Measurements from ENCODE around the gene SIMC1.

The SIMC1 gene

DNA sequence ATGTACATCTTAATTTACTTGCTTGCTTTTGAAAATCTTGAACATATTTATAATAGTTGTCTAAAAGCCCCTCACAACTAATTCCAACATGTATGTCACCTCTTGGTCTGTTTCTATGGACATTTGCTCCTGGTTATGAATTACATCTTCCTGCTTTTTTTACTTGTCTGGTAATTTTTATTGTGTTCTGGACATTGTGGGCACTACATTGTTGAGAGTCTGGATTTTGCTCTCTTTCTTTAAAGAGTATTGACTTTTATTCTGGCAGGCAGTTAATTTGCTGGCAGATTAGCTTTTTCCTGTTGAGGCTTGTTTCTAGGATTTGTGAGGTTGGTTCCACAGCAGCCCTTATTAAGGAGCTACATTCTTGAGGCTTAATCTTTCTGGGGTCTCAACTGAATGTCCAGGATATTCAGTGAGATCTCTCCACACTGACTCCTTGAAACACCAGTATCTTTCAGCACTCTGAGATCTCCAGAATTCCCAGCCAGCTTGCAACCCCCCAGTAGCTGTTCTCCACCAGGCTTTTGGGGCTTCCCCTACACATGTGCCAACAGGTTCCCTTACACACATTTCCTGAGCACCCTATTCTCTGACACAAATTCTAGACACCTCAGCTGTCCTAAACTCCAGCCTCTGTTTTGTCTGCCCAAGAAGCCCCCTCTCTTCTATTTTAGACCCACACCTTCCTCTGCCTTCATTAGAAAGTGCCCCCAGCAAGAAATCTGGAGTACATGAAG is 96.0 kb downstream of the SIMC1 start:
- Histone ChIP-seq H3K4me1 (ENCODE audit: control insufficient read depth, insufficient read depth, low read length) (no peaks in the 10 kb centered on the region), H3K36me3 (ENCODE audit: insufficient read depth, low read length) (peaks cover 3% of the 10 kb centered on the region), H3K4me2 (ENCODE audit: low read length) (no peak overlapping the region), H3K9me3 (replicated peaks; ENCODE audit: low read length) (no peaks in the 10 kb centered on the region), H3K27me3 (ENCODE audit: control insufficient read depth, insufficient read depth, low read length) (no peaks in the 10 kb centered on the region), H3K9ac (ENCODE audit: low read depth, low read length) (no peak overlapping the region), H3K4me3 (ENCODE audit: low read length) (no peak overlapping the region)

DNA sequence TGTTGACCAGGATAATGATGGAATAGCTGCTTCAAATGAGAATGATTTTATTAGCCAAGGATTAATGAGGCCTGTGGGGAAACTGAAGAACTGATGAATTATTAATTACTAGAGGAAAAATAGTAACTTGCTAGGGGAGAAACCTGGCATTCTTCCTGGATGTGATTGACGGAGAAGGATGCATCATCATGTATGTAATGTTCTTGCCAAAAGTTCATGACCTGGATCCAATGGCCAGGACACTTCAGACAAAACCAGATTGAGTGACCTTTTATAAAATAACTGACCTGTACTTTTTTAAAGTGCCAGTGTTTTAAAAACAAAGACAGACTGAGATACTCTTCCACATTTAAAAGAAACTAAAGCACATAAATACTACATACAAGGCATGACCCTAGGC is 99.7 kb downstream of the SIMC1 start:
- no peak overlapping the region for H3K4me3 ChIP-seq (ENCODE audit: low read length)
- peaks cover 3% of the 10 kb centered on the region for H3K36me3 ChIP-seq (ENCODE audit: insufficient read depth, low read length)
- no peaks in the 10 kb centered on the region for H3K9me3 ChIP-seq (replicated peaks; ENCODE audit: low read length)
- no peak overlapping the region for H3K9ac ChIP-seq (ENCODE audit: low read depth, low read length)
- H3K27me3 ChIP-seq (ENCODE audit: control insufficient read depth, insufficient read depth, low read length), result no peaks in the 10 kb centered on the region
- no peaks in the 10 kb centered on the region for H3K4me1 ChIP-seq (ENCODE audit: control insufficient read depth, insufficient read depth, low read length)
- no peak overlapping the region for H3K4me2 ChIP-seq (ENCODE audit: low read length)

DNA sequence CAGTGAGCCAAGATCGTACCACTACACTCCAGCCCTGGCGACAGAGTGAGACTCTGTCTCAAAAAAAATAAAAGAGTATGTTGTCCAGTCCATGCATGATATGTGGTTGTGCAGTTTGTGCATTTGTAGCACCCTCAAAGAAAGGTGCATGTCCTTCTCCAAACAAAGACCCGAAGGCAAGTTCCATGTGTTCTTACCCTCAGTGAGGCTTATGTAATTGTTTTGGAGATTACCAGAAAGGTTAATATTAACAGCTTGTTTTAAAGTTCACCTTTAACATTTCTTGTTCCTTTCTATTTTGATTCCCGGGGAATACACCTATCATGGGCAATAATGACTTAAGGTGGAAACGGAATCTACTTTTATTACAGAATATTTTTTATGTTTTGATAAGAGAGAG is 101.1 kb downstream of the SIMC1 start:
- no peak overlapping the region for H3K4me2 ChIP-seq (ENCODE audit: low read length)
- no peaks in the 10 kb centered on the region for H3K9me3 ChIP-seq (replicated peaks; ENCODE audit: low read length)
- no peaks in the 10 kb centered on the region for H3K4me1 ChIP-seq (ENCODE audit: control insufficient read depth, insufficient read depth, low read length)
- H3K27me3 ChIP-seq (ENCODE audit: control insufficient read depth, insufficient read depth, low read length), result no peaks in the 10 kb centered on the region
- no peak overlapping the region for H3K4me3 ChIP-seq (ENCODE audit: low read length)
- H3K36me3 ChIP-seq (ENCODE audit: insufficient read depth, low read length), result peaks cover 6% of the 10 kb centered on the region
- H3K9ac ChIP-seq (ENCODE audit: low read depth, low read length), result no peak overlapping the region

GRCh38 chr5:176341325-176342157 is 103.3 kb downstream of the SIMC1 start:
- Histone ChIP-seq H3K27me3 (ENCODE audit: control insufficient read depth, insufficient read depth, low read length) (no peaks in the 10 kb centered on the region), H3K9ac (ENCODE audit: low read depth, low read length) (no peak overlapping the region), H3K4me2 (ENCODE audit: low read length) (no peak overlapping the region), H3K9me3 (replicated peaks; ENCODE audit: low read length) (no peaks in the 10 kb centered on the region), H3K4me1 (ENCODE audit: control insufficient read depth, insufficient read depth, low read length) (no peaks in the 10 kb centered on the region), H3K36me3 (ENCODE audit: insufficient read depth, low read length) (peaks cover 27% of the 10 kb centered on the region), H3K4me3 (ENCODE audit: low read length) (no peak overlapping the region)

DNA sequence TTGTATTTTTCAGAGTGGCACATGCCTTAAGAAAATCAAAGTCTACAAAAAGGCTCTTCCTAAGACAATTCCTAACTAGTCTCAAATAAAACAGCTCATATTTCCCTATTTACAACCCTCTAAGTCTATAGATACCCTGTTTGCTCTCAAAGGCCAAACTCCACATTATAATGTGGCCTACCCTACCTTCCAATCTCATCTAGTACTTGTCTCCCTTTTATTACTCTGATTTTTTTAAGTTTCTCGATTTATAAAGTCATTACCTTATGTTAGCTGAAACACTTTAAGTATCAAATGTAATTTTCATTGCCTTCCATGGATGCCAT is 103.9 kb downstream of the SIMC1 start:
- no peak overlapping the region for H3K4me2 ChIP-seq (ENCODE audit: low read length)
- H3K36me3 ChIP-seq (ENCODE audit: insufficient read depth, low read length), result peaks cover 29% of the 10 kb centered on the region
- H3K9ac ChIP-seq (ENCODE audit: low read depth, low read length), result no peak overlapping the region
- no peak overlapping the region for H3K4me3 ChIP-seq (ENCODE audit: low read length)
- no peaks in the 10 kb centered on the region for H3K9me3 ChIP-seq (replicated peaks; ENCODE audit: low read length)
- H3K4me1 ChIP-seq (ENCODE audit: control insufficient read depth, insufficient read depth, low read length), result no peaks in the 10 kb centered on the region
- H3K27me3 ChIP-seq (ENCODE audit: control insufficient read depth, insufficient read depth, low read length), result no peaks in the 10 kb centered on the region

GRCh38 chr5:176342766-176343458 is 104.7 kb downstream of the SIMC1 start:
- Histone ChIP-seq H3K27me3 (ENCODE audit: control insufficient read depth, insufficient read depth, low read length) (no peaks in the 10 kb centered on the region), H3K9ac (ENCODE audit: low read depth, low read length) (no peak overlapping the region), H3K4me3 (ENCODE audit: low read length) (no peak overlapping the region), H3K36me3 (ENCODE audit: insufficient read depth, low read length) (peaks cover 37% of the 10 kb centered on the region), H3K4me2 (ENCODE audit: low read length) (no peak overlapping the region), H3K4me1 (ENCODE audit: control insufficient read depth, insufficient read depth, low read length) (no peaks in the 10 kb centered on the region), H3K9me3 (replicated peaks; ENCODE audit: low read length) (no peaks in the 10 kb centered on the region)

DNA sequence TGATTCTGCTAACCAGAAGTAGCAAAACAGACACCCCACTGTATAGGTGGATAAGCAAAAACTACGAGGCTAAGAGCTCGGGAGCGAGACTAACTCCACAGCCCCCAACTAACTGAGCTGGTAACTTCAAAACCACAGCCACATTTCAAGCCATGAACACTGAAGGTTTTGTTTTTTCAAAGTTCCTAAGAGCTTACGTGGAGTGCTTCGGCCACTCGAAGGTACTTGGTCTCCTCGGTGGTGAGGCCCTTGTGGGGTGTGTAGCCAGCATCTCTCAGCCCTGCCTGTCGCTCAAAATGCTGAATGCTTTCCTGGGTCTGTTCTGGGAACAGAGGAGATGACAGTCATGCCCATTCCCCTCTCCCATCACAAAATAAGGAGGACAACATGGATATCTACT is 112.2 kb downstream of the SIMC1 start:
- Histone ChIP-seq H3K4me2 (ENCODE audit: low read length) (no peak overlapping the region), H3K36me3 (ENCODE audit: insufficient read depth, low read length) (peaks cover 82% of the 10 kb centered on the region)

DNA sequence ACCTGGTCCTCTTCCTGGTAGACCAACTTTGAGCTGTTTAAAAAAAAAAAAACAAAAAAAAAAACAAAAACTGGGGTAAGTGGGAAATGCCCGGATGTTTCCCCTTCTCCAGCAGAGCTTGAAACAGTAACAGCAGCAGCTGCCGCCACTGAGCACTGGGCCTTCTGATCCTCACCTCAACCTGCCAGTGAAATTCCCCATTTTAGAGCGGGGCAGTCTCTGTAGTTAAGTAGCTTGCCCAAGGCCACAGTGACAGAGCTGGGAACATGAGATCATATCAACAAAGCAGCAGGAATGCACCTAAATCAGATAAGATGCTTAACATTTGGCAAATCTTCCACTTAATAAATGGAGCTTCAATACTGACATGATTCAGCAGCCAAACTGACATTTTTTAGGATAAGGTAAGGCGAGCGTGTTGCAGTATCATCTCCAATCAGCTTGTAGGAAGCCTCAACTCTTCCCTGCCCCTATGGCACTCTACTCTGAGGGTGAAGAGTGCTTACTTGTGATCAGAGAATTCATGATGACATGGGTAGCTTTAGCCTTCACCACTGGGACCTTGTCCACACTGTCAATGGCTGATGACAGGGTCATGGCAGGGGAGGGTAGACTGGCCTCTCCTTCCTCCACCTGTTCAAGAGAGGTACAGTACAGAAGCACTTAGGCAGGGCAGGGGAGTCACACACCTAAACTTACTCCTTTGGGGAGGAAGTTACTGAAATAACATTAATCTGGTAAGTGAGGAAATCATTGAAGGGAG is 114.1 kb downstream of the SIMC1 start:
- no peaks in the 10 kb centered on the region for H3K9me3 ChIP-seq (replicated peaks; ENCODE audit: low read length)
- H3K4me3 ChIP-seq (ENCODE audit: low read length), result no peak overlapping the region
- peaks cover 78% of the 10 kb centered on the region for H3K36me3 ChIP-seq (ENCODE audit: insufficient read depth, low read length)
- H3K9ac ChIP-seq (ENCODE audit: low read depth, low read length), result no peak overlapping the region
- no peaks in the 10 kb centered on the region for H3K4me1 ChIP-seq (ENCODE audit: control insufficient read depth, insufficient read depth, low read length)
- no peak overlapping the region for H3K4me2 ChIP-seq (ENCODE audit: low read length)
- no peaks in the 10 kb centered on the region for H3K27me3 ChIP-seq (ENCODE audit: control insufficient read depth, insufficient read depth, low read length)

More for the DNA sequence above, 112.2 kb downstream of the SIMC1 start:
- H3K4me3 ChIP-seq (ENCODE audit: low read length), result no peak overlapping the region
- H3K9me3 ChIP-seq (replicated peaks; ENCODE audit: low read length), result no peaks in the 10 kb centered on the region
- no peaks in the 10 kb centered on the region for H3K27me3 ChIP-seq (ENCODE audit: control insufficient read depth, insufficient read depth, low read length)
- H3K4me1 ChIP-seq (ENCODE audit: control insufficient read depth, insufficient read depth, low read length), result no peaks in the 10 kb centered on the region
- H3K9ac ChIP-seq (ENCODE audit: low read depth, low read length), result no peak overlapping the region

GRCh38 chr5:176353533-176353932 is 115.3 kb downstream of the SIMC1 start:
- no peak overlapping the region for H3K4me3 ChIP-seq (ENCODE audit: low read length)
- no peaks in the 10 kb centered on the region for H3K27me3 ChIP-seq (ENCODE audit: control insufficient read depth, insufficient read depth, low read length)
- no peaks in the 10 kb centered on the region for H3K4me1 ChIP-seq (ENCODE audit: control insufficient read depth, insufficient read depth, low read length)
- H3K36me3 ChIP-seq (ENCODE audit: insufficient read depth, low read length), result peaks cover 70% of the 10 kb centered on the region
- no peak overlapping the region for H3K4me2 ChIP-seq (ENCODE audit: low read length)
- H3K9me3 ChIP-seq (replicated peaks; ENCODE audit: low read length), result no peaks in the 10 kb centered on the region
- H3K9ac ChIP-seq (ENCODE audit: low read depth, low read length), result no peak overlapping the region

DNA sequence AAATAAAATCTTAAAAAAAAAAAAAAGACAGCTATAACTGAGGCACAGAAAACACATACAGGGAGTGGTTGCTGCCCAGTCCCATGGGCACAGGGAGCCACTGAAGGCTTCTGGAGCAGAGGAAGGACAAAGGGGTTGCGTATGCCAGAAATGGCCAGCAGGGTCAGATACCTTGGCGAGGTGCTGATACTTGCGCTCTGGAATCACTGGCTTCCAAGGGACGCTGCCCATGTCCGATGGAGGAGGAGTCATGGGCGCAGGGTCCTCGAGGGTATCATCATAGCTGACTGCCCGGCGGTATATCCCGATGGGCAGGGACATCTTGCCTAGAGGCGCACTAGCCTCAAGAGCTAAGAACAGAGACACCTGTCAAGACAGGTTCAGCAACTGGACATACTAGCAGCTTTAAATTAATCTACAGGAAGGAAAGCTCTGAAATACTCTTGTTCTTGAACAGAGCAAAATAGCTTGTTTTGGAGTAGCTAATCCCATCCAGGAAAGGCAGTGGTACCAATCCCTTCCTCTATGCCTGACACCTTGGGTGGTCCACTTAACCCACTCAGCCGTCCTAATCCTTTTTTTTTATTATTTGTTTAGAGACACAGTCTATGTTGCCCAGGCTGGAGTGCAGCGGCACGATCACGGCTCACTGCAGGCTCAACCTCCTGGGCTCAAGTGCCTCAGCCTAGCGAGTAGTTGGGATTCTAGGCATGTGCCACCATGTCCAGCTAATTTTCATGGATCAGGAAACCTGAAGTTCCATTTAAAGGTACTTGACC is 117.4 kb downstream of the SIMC1 start:
- no peak overlapping the region for H3K9ac ChIP-seq (ENCODE audit: low read depth, low read length)

More for the DNA sequence above, 117.4 kb downstream of the SIMC1 start:
- H3K9me3 ChIP-seq (replicated peaks; ENCODE audit: low read length), result no peaks in the 10 kb centered on the region
- H3K36me3 ChIP-seq (ENCODE audit: insufficient read depth, low read length), result peaks cover 55% of the 10 kb centered on the region
- no peak overlapping the region for H3K4me2 ChIP-seq (ENCODE audit: low read length)
- H3K27me3 ChIP-seq (ENCODE audit: control insufficient read depth, insufficient read depth, low read length), result no peaks in the 10 kb centered on the region
- peaks cover 7% of the 10 kb centered on the region for H3K4me1 ChIP-seq (ENCODE audit: control insufficient read depth, insufficient read depth, low read length)
- no peak overlapping the region for H3K4me3 ChIP-seq (ENCODE audit: low read length)
